ENCODE results near the gene CST9.
"Not testable (repeated sequence)": the region's sequence is repeated elsewhere in the genome, so short reads cannot be mapped to it uniquely, and the experiment has no call there.

Gene CST9

DNA sequence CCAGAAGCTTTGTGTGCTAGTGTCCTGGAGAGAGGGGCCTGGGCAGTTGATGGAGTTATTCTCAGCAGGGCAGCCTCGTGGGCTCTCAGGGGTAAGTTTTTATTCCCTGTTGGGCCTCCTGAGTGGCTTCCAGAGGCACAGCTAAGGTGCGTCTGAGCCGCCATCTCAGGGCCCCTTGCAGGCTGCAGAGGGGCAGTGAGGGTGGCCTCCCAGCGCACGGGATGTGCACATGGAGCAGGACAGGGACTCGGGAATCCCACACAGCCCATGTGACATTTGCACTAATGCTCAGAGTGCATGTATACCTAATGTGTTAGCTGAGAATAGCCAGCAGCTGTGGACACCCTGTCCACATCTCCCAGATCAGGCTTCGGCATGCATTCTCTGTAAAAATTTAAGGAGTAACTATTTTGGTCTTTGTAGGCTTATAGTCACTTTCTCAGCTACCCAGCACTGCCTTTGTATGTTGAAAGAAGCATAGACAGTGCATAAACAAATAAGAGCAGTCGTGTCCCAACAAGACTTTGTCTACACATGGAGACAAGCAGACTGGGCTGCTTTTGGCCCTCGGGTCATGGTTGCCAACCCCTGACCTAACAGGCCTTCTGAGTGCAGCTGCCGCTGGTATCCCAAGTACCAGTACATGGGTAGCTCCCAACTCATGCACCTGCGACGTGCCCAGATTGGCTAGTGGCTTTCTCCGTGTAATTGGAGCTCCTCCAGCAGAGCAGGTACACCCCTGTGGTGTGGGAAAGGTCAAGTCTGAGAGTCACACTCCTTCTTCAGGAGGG is 18.8 kb downstream of the CST9 start:
- no peak for DNase-seq

DNA sequence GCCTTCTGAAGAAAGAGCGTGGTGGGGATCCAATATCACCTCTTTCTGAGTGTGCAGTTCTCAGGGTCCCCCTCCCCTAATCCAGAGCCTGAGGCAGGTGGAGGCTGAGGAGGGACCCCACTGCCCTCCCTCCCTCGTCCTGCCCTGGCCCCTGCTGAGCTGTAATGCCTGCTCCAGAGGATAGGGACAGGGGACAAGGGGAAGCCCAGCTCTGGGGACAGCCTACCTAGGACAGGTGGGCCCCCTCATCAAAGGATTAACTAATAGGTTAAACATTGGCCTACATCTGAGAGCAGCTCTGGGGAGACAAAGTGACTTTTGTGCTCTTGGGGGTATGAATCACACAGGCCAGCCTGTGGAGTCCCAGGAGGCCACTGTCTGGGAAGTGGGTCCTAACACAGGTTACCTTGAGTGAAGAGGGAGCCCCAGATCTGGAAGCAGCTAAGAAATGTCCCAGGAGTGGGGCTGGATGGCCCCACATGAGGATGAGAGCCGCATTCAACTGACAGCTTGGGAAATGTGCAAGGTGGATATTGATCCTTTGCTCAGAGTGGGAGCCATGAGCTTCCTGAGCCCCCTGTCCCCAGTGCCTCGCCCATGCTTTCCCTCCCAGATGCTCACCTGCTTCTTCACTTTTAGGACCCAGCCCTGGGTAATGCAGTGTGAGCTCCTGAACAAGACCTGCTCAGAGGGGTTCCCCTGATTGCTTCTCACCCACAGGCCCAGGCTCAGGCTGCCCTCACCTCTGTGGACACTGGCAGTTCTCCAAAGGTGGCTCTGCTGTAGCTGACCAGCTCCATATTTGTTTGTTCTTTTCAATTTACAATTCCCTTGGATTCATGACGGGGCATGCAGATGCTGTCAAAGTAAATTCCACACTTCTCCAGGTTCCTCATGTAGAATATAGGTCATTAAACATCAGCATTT is 19.6 kb downstream of the CST9 start:
- no peak for DNase-seq

- DNase-seq: no peak
Observed at GRCh38 chr20:23585449-23585807, 20.3 kb downstream of the CST9 start.

DNA sequence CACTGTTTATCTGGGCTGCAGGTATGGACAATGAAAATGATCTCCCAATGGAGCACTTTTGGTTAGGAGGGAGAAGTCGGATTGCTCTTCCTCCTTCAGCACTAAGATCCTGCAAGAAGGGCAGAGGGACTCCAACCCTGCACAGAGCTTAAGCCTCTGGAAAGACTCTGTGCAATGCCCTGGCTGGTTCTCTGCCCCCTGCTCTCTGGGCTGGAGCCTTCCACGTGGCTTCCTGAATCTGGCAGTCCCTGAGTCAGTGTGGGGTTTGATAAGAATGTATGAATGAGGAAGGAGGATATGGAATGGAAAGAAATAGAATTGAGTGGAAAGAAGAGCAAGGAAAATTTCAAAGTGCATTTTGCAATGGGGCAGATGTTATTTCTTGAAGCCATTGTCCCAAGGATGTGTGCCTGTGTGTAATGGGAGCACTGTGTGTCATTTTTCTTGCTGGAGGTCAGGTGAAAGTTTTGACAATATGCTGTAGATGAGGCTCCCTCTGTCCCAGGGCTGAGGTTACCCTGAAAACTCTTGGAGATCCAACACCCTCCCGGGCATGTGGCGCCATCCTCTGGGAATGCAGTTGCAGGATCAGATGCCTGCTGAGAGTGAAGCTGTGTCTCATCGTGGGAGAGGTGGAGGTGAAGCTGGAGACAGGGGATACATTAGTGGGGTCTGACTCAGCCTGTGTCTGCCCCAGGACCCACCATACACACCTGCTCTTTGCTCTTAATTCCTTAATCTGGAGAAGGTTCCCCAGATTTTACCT is 21.1 kb downstream of the CST9 start:
- DNase-seq: no peak

- no peak for DNase-seq
Observed at GRCh38 chr20:23583526-23583925, 22.2 kb downstream of the CST9 start.

- DNase-seq: no peak
Observed at GRCh38 chr20:23582293-23582692, 23.4 kb downstream of the CST9 start.

GRCh38 chr20:23581833-23582232 is 23.9 kb downstream of the CST9 start:
- DNase-seq: not testable (repeated sequence)

DNA sequence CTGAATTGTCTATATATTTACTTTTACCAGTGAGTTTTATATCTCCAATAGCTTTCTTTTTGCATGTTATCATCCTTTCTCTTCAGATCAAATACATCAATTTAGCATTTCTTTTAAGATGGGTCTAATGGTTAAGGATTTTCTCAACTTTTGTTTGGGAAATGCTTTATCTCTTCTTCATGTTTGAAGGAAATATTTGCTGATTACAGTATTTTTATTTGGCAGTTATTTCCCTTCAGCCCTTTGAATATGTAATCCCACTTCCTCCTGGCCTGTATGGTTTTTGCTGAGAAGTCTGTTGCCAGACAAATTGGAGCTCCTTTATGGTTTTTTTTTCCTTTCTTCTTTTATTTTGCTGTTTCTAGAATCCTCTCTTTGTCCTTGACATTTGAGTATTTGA is 30.7 kb downstream of the CST9 start:
- DNase-seq: no peak

GRCh38 chr20:23570178-23570760 is 35.4 kb downstream of the CST9 start:
- DNase-seq: no peak

DNA sequence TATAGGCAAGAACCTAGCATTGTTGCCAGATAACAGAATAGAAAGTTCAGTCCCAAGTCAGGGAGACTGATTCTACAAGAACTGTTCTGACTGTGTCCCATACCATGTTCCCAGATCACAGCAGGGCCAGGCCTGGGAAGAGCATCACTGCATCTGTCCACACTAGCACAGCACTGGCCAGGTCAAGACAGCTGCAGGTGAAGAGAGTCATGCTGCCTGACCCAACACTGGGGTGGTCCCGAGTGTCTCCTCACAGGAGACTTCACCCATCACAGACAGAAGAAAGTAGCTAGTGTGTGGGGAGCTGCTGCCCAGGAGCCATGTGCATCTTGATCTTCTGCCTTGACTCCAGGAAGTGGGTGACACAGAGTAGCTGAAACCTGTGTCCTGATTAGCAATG is 36.1 kb downstream of the CST9 start:
- DNase-seq: no peak

GRCh38 chr20:23568971-23569330 is 36.8 kb downstream of the CST9 start:
- no peak for DNase-seq

DNA sequence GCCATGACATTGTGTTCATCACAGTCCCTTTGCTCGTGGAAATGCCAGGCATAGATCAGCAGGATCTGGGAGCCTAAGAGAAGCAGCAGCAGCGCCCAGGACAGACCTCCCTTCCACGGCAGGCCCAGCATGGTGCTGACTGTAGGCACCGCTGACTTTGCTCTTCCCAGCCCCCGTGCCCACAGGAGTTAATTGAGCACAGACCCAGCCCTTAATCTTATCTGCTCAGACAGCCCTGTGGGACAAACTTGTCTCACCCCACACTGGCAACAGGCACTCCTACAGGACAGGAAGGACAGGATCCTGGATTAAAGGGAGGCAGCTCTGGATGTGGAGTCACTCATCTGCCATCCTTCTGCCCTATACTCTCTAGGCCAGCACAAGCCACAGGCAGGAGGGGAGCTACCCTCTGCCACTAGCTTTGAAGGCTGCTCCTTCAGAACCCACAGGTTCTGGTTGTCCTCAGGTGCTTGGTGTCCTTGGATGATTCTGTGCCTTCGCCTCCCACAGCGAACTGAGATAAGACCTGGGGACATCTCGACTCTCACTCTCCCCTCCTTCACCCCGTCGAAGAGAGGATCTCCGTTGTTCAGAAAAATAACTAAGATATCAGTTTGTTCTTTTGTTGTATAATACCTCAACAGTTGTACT is 37.3 kb downstream of the CST9 start, which contains the start of gene CST9L:
Gene CST9L (minus strand): TSS at position 165 of the 651 bp plus-strand sequence. CDS start 34 bp downstream, at position 131.
- DNase-seq: no peak

DNA sequence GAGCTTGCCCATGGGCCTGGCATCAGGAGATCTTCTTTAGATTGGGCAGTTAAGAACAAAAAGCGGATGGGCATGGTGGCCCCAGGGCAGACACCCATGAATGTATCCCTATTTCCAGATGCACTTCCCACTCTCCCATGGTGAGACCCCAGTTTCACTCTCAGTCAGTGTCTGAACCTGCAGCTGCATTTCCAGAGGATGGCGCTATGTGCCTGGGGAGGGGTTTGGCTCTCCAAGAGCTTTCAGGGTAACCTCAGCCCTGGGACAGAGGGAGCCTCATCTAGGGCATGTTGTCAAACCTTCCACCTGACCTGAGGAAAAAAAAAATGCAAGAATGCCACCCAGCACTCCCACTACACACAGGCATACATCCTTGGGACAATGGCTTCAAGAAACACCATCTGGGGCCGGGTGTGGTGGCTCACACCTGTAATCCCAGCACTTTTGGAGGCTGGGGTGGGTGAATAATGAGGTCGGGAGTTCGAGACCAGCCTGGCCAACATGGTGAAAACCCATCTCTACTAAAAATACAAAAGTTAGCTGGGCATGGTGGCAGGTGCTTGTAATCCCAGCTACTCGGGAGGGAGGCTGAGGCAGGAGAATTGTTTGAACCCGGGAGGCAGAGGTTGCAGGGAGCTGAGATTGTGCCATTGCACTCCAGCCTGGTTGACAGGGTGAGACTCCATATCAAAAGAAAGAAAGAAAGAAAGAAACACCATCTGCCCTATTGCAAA is 39.4 kb downstream of the CST9 start:
- DNase-seq: no peak

DNA sequence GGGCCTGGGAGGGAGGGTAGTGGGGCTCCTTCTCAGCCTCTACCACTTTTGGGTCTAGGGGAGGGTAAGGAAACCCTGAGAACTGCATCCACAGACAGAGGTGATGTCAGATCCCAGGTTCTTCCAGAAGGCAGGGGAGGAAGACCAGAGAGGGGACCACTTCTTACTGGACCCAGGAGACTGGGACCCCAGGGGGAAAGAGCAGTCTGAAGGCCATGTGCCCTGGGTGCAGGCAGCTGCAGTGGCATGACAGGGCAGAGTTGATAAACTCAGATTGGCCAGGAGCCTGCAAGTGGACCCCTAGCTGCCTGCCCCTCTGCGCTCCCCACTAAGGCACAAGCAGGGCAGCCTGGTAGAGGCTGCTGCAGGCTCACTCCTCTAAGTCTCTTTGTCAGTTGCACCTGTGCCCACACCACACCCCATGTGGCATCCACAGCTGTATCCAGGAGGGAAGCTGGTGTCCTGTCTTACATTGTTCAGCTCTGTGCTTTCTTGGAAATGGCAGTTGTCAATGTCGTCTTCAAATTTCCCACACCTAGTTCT is 40.1 kb downstream of the CST9 start:
- no peak for DNase-seq

DNA sequence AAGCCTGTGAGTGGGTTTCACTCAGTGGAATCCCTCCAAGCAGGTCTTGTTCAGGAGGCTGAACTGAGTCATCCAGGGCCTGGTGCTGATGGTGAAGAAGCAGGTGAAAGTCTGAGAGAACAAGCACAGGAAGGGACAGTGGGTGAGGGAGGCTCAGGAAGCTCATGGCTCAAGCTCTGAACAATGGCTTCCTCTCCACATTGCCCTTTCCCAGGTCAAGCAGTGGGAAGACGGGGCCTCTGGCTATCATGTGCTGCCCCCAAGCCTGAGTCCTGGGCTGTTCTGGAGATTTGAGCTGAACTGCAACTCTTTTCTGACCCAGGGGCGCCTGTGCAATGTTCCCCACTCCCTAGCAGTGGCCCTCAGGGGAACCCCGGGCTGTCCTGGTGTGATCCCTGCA is 40.8 kb downstream of the CST9 start:
- no peak for DNase-seq

DNA sequence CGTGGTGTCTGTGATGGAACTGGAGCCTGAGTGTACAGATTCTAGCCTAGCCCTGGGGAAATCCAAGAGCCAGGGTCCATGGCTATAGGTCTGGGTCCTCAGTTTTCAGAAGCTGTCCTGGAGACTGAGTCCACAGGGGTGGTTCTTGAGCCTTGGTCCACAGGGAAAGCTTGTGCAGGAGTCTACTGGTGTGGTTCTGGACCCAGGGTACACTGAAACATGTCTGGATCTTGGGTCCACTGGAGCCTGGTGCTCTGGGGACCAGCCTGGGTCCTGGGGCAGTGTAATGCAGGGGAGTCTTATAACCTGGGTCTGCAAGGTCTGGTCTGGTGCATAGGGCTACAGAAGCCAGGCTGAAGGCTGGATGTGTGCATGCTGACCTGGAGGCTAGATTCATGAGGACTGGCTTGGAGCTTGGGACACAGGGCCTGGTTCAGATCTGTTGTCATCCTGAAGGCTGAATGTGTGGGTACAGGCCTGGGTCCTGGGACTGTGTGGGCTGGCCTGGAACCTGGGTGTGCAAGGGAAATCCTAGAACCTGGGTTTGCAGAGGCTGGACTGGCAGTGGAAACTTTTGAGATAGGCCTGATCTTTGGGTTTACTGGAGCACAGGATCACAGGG is 42.9 kb downstream of the CST9 start:
- DNase-seq: no peak

DNA sequence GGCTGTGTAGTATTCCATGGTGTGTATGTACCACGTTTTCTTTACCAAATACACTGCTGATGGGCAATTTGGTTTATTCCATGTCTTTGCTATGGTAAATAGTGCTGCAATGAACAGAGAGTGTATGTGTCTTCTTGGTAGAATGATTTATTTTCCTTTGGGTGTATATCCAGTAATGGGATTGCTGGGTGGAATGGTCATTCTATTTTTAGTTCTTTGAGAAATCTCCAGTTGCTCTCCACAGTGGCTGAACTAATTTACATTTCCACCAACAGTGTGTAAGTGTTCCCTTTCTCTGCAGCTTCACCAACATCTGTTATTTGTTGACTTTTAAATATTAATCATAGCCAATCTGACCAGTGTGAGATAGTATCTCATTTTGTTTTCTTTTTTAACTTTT is 51.3 kb downstream of the CST9 start:
- DNase-seq: no peak

Measured in bone marrow (tissue), 2 donors.